WTC11 (cell line): ENCODE measurements around the gene NDUFV3. TPM values are rescaled to one million over a fixed set of nuclear protein-coding genes. Genes with fewer than 3 reads are reported as not detected.
A peak's percentile ranks its signal among the peaks of the same experiment; 100 is the strongest.
"Not testable (repeated sequence)": the region's sequence is repeated elsewhere in the genome, so short reads cannot be mapped to it uniquely, and the experiment has no call there.

Experiments
- ATAC-seq: fragments of 200-7000 bp; cut with Tn5 transposase; 2 replicates; pipeline ENCODE4 v1.10.0; 2021; ENCODE audit warnings: mild to moderate bottlenecking, moderate library complexity
- CTCF ChIA-PET: fragments of 300-600 bp; sonication (Branson Sonifier 250); formaldehyde crosslinking; loops from one replicate; lab custom pipeline; 2021; ENCODE audit warnings: antibody characterized with exemption; lab: Charles Lee
- POLR2A ChIA-PET: fragments of 350-600 bp; sonication (Branson Sonifier 250); formaldehyde crosslinking; loops from one replicate; lab custom pipeline; 2021; ENCODE audit warnings: antibody characterized with exemption; lab: Charles Lee
- DNase-seq: peaks from one replicate; pipeline ENCODE4 v3.0.0; 2021; ENCODE audit warnings: low spot score
- H3K27ac Mint-ChIP-seq: 2 replicates; pipeline ENCODE4 v1.8.0; 2021; ENCODE audit warnings: mixed read lengths
- H3K27me3 Mint-ChIP-seq: 2 replicates; pipeline ENCODE4 v1.8.0; 2021; ENCODE audit warnings: low read depth, mild to moderate bottlenecking, moderate library complexity, mixed read lengths
- H3K36me3 Mint-ChIP-seq: 2 replicates; pipeline ENCODE4 v1.8.0; 2021; ENCODE audit warnings: mixed read lengths
- H3K4me1 Mint-ChIP-seq: 2 replicates; pipeline ENCODE4 v1.8.0; 2022; ENCODE audit warnings: mixed read lengths
- H3K4me3 Mint-ChIP-seq: 2 replicates; pipeline ENCODE4 v1.8.0; 2021; ENCODE audit warnings: mild to moderate bottlenecking, moderate library complexity, mixed read lengths
- H3K9me3 Mint-ChIP-seq: 2 replicates; pipeline ENCODE4 v1.8.0; 2021; ENCODE audit warnings: mixed read lengths
- CBFB ChIP-seq: sonication (generic); formaldehyde crosslinking; IDR thresholded peaks from 2 replicates; pipeline ENCODE4 v1.8.1; 2022; ENCODE audit warnings: mild to moderate bottlenecking, low read depth, missing genetic modification reagents
- CREB1 ChIP-seq: sonication (generic); formaldehyde crosslinking; IDR thresholded peaks from 2 replicates; pipeline ENCODE4 v1.8.0; 2023; ENCODE audit warnings: mild to moderate bottlenecking, missing genetic modification reagents
- FOXP1 ChIP-seq: sonication (generic); formaldehyde crosslinking; IDR thresholded peaks from 2 replicates; pipeline ENCODE4 v1.8.0; 2022; ENCODE audit warnings: missing genetic modification reagents, mild to moderate bottlenecking, moderate library complexity, borderline replicate concordance
- GABPB1 ChIP-seq: sonication (generic); formaldehyde crosslinking; IDR thresholded peaks from 2 replicates; pipeline ENCODE4 v1.8.1; 2023; ENCODE audit warnings: mild to moderate bottlenecking, missing genetic modification reagents
- JAZF1 ChIP-seq: fragments of 250-450 bp; sonication (Bioruptor Pico); IDR thresholded peaks from 2 replicates; pipeline ENCODE4 v1.9.0; 2021; ENCODE audit warnings: moderate library complexity, mild to moderate bottlenecking, inconsistent platforms
- NFE2L1 ChIP-seq: sonication (generic); formaldehyde crosslinking; IDR thresholded peaks from 2 replicates; pipeline ENCODE4 v1.8.1; 2023; ENCODE audit warnings: missing genetic modification reagents
- NFYB ChIP-seq: sonication (generic); formaldehyde crosslinking; conservative IDR thresholded peaks from 2 replicates; pipeline ENCODE4 v1.8.0; 2022; ENCODE audit warnings: low read depth, missing genetic modification reagents
- RELA ChIP-seq: sonication (generic); formaldehyde crosslinking; IDR thresholded peaks from 2 replicates; pipeline ENCODE4 v1.8.1; 2022; ENCODE audit warnings: missing genetic modification reagents, mild to moderate bottlenecking, borderline replicate concordance
- RORB ChIP-seq: fragments of 250-450 bp; sonication (Bioruptor Pico); IDR thresholded peaks from 2 replicates; pipeline ENCODE4 v1.9.0; 2021; ENCODE audit warnings: mild to moderate bottlenecking
- ZNF121 ChIP-seq: sonication (generic); formaldehyde crosslinking; IDR thresholded peaks from 2 replicates; pipeline ENCODE4 v1.8.0; 2023; ENCODE audit warnings: missing genetic modification reagents
- ZNF396 ChIP-seq: fragments of 250-450 bp; sonication (Bioruptor Pico); IDR thresholded peaks from 2 replicates; pipeline ENCODE4 v1.8.0; 2021; ENCODE audit warnings: mild to moderate bottlenecking, moderate library complexity, borderline replicate concordance
- ZNF423 ChIP-seq: fragments of 250-450 bp; sonication (Bioruptor Pico); IDR thresholded peaks from 2 replicates; pipeline ENCODE4 v2.1.2; 2022; ENCODE audit warnings: mild to moderate bottlenecking, moderate library complexity
- ZSCAN18 ChIP-seq: fragments of 250-450 bp; sonication (Bioruptor Pico); IDR thresholded peaks from 2 replicates; pipeline ENCODE4 v2.1.2; 2022; ENCODE audit warnings: mild to moderate bottlenecking, moderate library complexity
- total RNA-seq: library from RNA; stranded (reverse); gene quantifications from 3 replicates; pipeline ENCODE4 v1.2.3, GENCODE V29; 2021
- TF ChIP-seq, protein P1 (sequence below): sonication (generic); formaldehyde crosslinking; IDR thresholded peaks from 2 replicates; pipeline ENCODE4 v1.8.1; 2022; ENCODE audit warnings: mild to moderate bottlenecking, missing genetic modification reagents, moderate library complexity, borderline replicate concordance
- TF ChIP-seq, protein P2 (sequence below): sonication (generic); formaldehyde crosslinking; conservative IDR thresholded peaks from 2 replicates; pipeline ENCODE4 v1.8.1; 2023; ENCODE audit warnings: mild to moderate bottlenecking, low read depth, missing genetic modification reagents, moderate library complexity
- TF ChIP-seq, protein P3 (sequence below): sonication (generic); formaldehyde crosslinking; IDR thresholded peaks from 2 replicates; pipeline ENCODE4 v1.8.1; 2023; ENCODE audit warnings: mild to moderate bottlenecking, missing genetic modification reagents, moderate library complexity

Gene NDUFV3
- total RNA-seq, 1 experiment from 2014 or later: 28.5 TPM

GRCh38 chr21:42868196-42868595 is 24.9 kb upstream of the NDUFV3 start:
- H3K36me3 Mint-ChIP-seq: peaks cover 66% of the 10 kb centered on the region
- CTCF ChIA-PET: no interaction called here
- peaks cover 6% of the 10 kb centered on the region for H3K4me1 Mint-ChIP-seq
- no peak for DNase-seq
- no peak for TF ChIP-seq ZNF396 (CRISPR knock-in tag)
- TF ChIP-seq, protein P1, sequence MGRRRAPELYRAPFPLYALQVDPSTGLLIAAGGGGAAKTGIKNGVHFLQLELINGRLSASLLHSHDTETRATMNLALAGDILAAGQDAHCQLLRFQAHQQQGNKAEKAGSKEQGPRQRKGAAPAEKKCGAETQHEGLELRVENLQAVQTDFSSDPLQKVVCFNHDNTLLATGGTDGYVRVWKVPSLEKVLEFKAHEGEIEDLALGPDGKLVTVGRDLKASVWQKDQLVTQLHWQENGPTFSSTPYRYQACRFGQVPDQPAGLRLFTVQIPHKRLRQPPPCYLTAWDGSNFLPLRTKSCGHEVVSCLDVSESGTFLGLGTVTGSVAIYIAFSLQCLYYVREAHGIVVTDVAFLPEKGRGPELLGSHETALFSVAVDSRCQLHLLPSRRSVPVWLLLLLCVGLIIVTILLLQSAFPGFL (CRISPR knock-in tag): no peak
- no peak for TF ChIP-seq ZNF121 (CRISPR knock-in tag)
- no peak for TF ChIP-seq JAZF1
- no peak for TF ChIP-seq ZSCAN18
- TF ChIP-seq GABPB1: no peak
- no peak for TF ChIP-seq FOXP1
- no peak for TF ChIP-seq CBFB
- no peak for TF ChIP-seq NFYB
- TF ChIP-seq RELA (CRISPR knock-in tag): no peak
- TF ChIP-seq, protein P2, sequence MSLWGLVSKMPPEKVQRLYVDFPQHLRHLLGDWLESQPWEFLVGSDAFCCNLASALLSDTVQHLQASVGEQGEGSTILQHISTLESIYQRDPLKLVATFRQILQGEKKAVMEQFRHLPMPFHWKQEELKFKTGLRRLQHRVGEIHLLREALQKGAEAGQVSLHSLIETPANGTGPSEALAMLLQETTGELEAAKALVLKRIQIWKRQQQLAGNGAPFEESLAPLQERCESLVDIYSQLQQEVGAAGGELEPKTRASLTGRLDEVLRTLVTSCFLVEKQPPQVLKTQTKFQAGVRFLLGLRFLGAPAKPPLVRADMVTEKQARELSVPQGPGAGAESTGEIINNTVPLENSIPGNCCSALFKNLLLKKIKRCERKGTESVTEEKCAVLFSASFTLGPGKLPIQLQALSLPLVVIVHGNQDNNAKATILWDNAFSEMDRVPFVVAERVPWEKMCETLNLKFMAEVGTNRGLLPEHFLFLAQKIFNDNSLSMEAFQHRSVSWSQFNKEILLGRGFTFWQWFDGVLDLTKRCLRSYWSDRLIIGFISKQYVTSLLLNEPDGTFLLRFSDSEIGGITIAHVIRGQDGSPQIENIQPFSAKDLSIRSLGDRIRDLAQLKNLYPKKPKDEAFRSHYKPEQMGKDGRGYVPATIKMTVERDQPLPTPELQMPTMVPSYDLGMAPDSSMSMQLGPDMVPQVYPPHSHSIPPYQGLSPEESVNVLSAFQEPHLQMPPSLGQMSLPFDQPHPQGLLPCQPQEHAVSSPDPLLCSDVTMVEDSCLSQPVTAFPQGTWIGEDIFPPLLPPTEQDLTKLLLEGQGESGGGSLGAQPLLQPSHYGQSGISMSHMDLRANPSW (CRISPR knock-in tag): no peak
- TF ChIP-seq, protein P3, sequence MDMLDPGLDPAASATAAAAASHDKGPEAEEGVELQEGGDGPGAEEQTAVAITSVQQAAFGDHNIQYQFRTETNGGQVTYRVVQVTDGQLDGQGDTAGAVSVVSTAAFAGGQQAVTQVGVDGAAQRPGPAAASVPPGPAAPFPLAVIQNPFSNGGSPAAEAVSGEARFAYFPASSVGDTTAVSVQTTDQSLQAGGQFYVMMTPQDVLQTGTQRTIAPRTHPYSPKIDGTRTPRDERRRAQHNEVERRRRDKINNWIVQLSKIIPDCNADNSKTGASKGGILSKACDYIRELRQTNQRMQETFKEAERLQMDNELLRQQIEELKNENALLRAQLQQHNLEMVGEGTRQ (CRISPR knock-in tag): no peak
- TF ChIP-seq NFE2L1: no peak
- no peak for TF ChIP-seq RORB
- TF ChIP-seq ZNF423: no peak
- H3K27ac Mint-ChIP-seq: no peak overlapping the region; the same call in none of the 2 replicates
- H3K9me3 Mint-ChIP-seq: no peaks in the 10 kb centered on the region
- POLR2A ChIA-PET: no interaction called here
- H3K4me3 Mint-ChIP-seq: no peak overlapping the region
- H3K27me3 Mint-ChIP-seq: no peaks in the 10 kb centered on the region
- ATAC-seq: no peak

- ChIA-PET CTCF (no interaction called here), POLR2A (no interaction called here)
- H3K9me3 Mint-ChIP-seq: no peaks in the 10 kb centered on the region
- H3K27ac Mint-ChIP-seq: peak overlapping the region; percentile 37
- H3K27me3 Mint-ChIP-seq: no peaks in the 10 kb centered on the region
- peaks cover 10% of the 10 kb centered on the region for H3K4me1 Mint-ChIP-seq
- DNase-seq (no peak), ATAC-seq (no peak)
- H3K36me3 Mint-ChIP-seq: peaks cover 71% of the 10 kb centered on the region
- H3K4me3 Mint-ChIP-seq: no peak overlapping the region
- no peak for TF ChIP-seq CREB1 (CRISPR knock-in tag)
- TF ChIP-seq, all 79 proteins: peak for 0
Observed at GRCh38 chr21:42873096-42873495, 20.0 kb upstream of the NDUFV3 start.

DNA sequence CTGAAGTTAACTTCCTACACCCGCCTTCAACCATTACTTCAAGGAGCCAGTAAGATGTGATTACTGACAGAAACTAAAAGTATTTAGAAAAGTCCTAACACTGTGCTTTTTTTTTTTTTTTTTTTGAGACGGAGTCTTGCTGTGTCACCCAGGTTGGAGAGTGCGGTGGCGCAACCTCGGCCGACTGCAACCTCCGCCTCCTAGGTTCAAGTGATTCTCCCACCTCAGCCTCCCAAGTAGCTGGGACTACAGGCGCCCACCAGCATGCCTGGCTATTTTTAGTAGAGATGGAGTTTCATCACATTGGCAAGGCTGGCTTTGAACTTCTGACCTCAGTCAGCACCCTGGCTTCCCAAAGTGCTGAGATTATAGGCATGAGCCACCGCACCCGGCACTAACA is 17.3 kb upstream of the NDUFV3 start:
- H3K9me3 Mint-ChIP-seq, H3K27me3 Mint-ChIP-seq, ATAC-seq, H3K4me3 Mint-ChIP-seq, CTCF ChIA-PET, H3K27ac Mint-ChIP-seq, DNase-seq: not testable (repeated sequence)
- POLR2A ChIA-PET: interaction anchor here (0.7 kb wide), 1 partner anchor 210 kb away, joined by 8 read pairs; no protein-coding TSS in a partner anchor
- Mint-ChIP-seq H3K36me3 (peaks cover 45% of the 10 kb centered on the region), H3K4me1 (peaks cover 28% of the 10 kb centered on the region)
